ENCODE data around the gene CD226.

DNA sequence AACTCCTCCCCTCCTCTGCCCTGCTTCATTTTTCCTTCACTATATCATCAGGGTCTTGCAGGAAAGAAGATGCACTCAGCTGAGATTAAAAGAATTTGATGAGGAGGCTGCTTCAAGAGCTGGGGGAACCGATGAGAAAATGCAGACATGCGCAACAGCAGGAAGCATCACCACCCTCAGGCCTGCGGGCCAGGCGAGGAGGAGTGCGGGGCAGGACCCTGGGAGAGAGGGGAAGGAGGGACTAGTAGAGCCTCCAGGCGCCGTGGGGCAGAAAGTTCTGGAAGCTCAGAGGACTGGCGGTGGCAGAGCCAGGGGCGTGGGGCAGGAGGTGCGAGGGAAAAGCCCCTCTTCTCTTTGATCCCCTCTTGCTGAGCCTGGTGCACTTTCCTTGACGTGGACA, 108.2 kb downstream of the CD226 start:
- TF ChIP-seq, protein P1, sequence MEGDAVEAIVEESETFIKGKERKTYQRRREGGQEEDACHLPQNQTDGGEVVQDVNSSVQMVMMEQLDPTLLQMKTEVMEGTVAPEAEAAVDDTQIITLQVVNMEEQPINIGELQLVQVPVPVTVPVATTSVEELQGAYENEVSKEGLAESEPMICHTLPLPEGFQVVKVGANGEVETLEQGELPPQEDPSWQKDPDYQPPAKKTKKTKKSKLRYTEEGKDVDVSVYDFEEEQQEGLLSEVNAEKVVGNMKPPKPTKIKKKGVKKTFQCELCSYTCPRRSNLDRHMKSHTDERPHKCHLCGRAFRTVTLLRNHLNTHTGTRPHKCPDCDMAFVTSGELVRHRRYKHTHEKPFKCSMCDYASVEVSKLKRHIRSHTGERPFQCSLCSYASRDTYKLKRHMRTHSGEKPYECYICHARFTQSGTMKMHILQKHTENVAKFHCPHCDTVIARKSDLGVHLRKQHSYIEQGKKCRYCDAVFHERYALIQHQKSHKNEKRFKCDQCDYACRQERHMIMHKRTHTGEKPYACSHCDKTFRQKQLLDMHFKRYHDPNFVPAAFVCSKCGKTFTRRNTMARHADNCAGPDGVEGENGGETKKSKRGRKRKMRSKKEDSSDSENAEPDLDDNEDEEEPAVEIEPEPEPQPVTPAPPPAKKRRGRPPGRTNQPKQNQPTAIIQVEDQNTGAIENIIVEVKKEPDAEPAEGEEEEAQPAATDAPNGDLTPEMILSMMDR (IDR thresholded peaks at IDR 0.05; ENCODE audit: low read depth, low read length, poor library complexity, severe bottlenecking): no peak
- TF ChIP-seq EZH2phosphoT487 (IDR thresholded peaks at IDR 0.05; ENCODE audit: borderline replicate concordance, low read length): no peak
